CD14-positive monocyte (primary cell): ENCODE results near the gene PARD6G. TPM values are rescaled to one million over a fixed set of nuclear protein-coding genes. Genes with fewer than 3 reads are reported as not detected.

ENCODE experiments used
- DNase-seq, 3 donors: peaks; one replicate each; pipeline ENCODE4 v3.0.0-alpha.2; 2011 to 2022
- H2AFZ ChIP-seq: 2 replicates; pipeline ENCODE4 v1.6.0; 2012; ENCODE audit warnings: mild to moderate bottlenecking, low read depth, low read length, inconsistent platforms; ENCODE audit not compliant: insufficient read depth, poor library complexity, severe bottlenecking
- H3K27ac ChIP-seq, 2 donors: 1 replicate in 1 of 2; 2 replicates in 1 of 2; pipeline ENCODE4 v1.5.1; 2012 to 2013; ENCODE audit warnings: low read length in 2 of 2, control low read depth in 1 of 2, inconsistent platforms in 1 of 2, low read depth in 1 of 2, mild to moderate bottlenecking in 1 of 2
- H3K27me3 ChIP-seq, 2 donors: one replicate each; pipeline versions ENCODE4 v1.6.0 to v1.6.1; 2011 to 2013; ENCODE audit warnings: low read length in 2 of 2; ENCODE audit not compliant: control insufficient read depth in 2 of 2, insufficient read depth in 2 of 2
- H3K36me3 ChIP-seq, 2 donors: replicated peaks in 1 of 2; 1 replicate in 1 of 2; 2 replicates in 1 of 2; pipeline versions ENCODE4 v1.5.1 to v1.6.1; 2012 to 2013; ENCODE audit warnings: low read length in 2 of 2, control low read depth in 1 of 2, inconsistent platforms in 1 of 2, mild to moderate bottlenecking in 1 of 2; ENCODE audit not compliant: insufficient read depth in 2 of 2, control insufficient read depth in 1 of 2
- H3K4me1 ChIP-seq, 2 donors: 1 replicate in 1 of 2; 2 replicates in 1 of 2; pipeline versions ENCODE4 v1.5.1 to v1.6.1; 2012 to 2013; ENCODE audit warnings: low read length in 2 of 2, control low read depth in 1 of 2, inconsistent platforms in 1 of 2, mild to moderate bottlenecking in 1 of 2, moderate library complexity in 1 of 2; ENCODE audit not compliant: insufficient read depth in 2 of 2, control insufficient read depth in 1 of 2
- H3K4me2 ChIP-seq: replicated peaks from 2 replicates; pipeline ENCODE3; 2012; ENCODE audit warnings: low read length, moderate library complexity, mild to moderate bottlenecking; ENCODE audit not compliant: poor library complexity, severe bottlenecking; ENCODE audit errors: extremely low read depth
- H3K4me3 ChIP-seq, 3 experiments: fragments of 200-600 bp in 1 of 3; sonication (generic) in 1 of 3; replicated peaks in 1 of 3; 1 replicate in 2 of 3; 2 replicates in 1 of 3; pipeline ENCODE4 v1.5.1; 2011 to 2013; ENCODE audit warnings: low read length in 3 of 3, mild to moderate bottlenecking in 3 of 3, control low read depth in 2 of 3, low read depth in 2 of 3, inconsistent platforms in 1 of 3, moderate library complexity in 1 of 3
- H3K79me2 ChIP-seq: 2 replicates; pipeline ENCODE4 v1.6.0; 2012; ENCODE audit warnings: mild to moderate bottlenecking, control low read depth, inconsistent platforms, low read length, moderate library complexity; ENCODE audit not compliant: insufficient read depth
- H3K9ac ChIP-seq: 2 replicates; pipeline ENCODE4 v1.6.0; 2017; ENCODE audit warnings: low read length, mild to moderate bottlenecking; ENCODE audit not compliant: insufficient read depth, poor library complexity, severe bottlenecking
- H3K9me3 ChIP-seq, 2 donors: replicated peaks in 1 of 2; 1 replicate in 1 of 2; 2 replicates in 1 of 2; pipeline versions ENCODE4 v1.5.1 to v1.6.1; 2012 to 2013; ENCODE audit warnings: low read length in 2 of 2, control low read depth in 1 of 2; ENCODE audit not compliant: control insufficient read depth in 1 of 2, insufficient read depth in 1 of 2
- H4K20me1 ChIP-seq: 2 replicates; pipeline ENCODE4 v1.6.0; 2012; ENCODE audit warnings: mild to moderate bottlenecking, low read length, control low read depth, moderate library complexity; ENCODE audit not compliant: insufficient read depth
- H3K27ac Mint-ChIP-seq, 7 donors: one replicate each; pipeline ENCODE4 v1.8.0; 2020; ENCODE audit warnings: mild to moderate bottlenecking in 7 of 7, mixed read lengths in 7 of 7, moderate library complexity in 6 of 7, inconsistent platforms in 2 of 7
- H3K27me3 Mint-ChIP-seq, 3 donors: one replicate each; pipeline ENCODE4 v1.8.0; 2021 to 2022; ENCODE audit warnings: low read depth in 3 of 3, mild to moderate bottlenecking in 3 of 3, mixed read lengths in 3 of 3, moderate library complexity in 3 of 3, inconsistent platforms in 1 of 3
- H3K36me3 Mint-ChIP-seq, 2 donors: one replicate each; pipeline ENCODE4 v1.8.0; 2020; ENCODE audit warnings: mixed read lengths in 2 of 2, inconsistent platforms in 1 of 2, mild to moderate bottlenecking in 1 of 2
- H3K4me1 Mint-ChIP-seq: one replicate; pipeline ENCODE4 v1.8.0; 2020; ENCODE audit warnings: mild to moderate bottlenecking, mixed read lengths
- H3K4me3 Mint-ChIP-seq, 2 donors: one replicate each; pipeline ENCODE4 v1.8.0; 2020; ENCODE audit warnings: mild to moderate bottlenecking in 2 of 2, mixed read lengths in 2 of 2, moderate library complexity in 1 of 2
- H3K9me3 Mint-ChIP-seq, 7 donors: one replicate each; pipeline ENCODE4 v1.8.0; 2020 to 2022; ENCODE audit warnings: mixed read lengths in 7 of 7, mild to moderate bottlenecking in 6 of 7, moderate library complexity in 6 of 7, inconsistent platforms in 2 of 7
- CTCF ChIP-seq: fragments of 200-600 bp; IDR thresholded peaks from one replicate; pipeline ENCODE4 v1.8.0; 2022; ENCODE audit warnings: antibody characterized with exemption, mild to moderate bottlenecking
- WGBS: methylation state at CpG from one replicate; pipeline ENCODE4 v1.1.5; 2013; ENCODE audit warnings: missing lambda C conversion rate; ENCODE audit not compliant: insufficient coverage; 5-methylcytosine and 5-hydroxymethylcytosine counted together
- intact Hi-C, 2 donors: fragments of 100-400 bp; cut with micrococcal nuclease; formaldehyde crosslinking; loops; one replicate each; pipeline versions ENCODE4 v1.15.0 to v1.15.1; 2023
- polyA plus RNA-seq, 3 donors: library from polyadenylated mRNA; depleted of rRNA in 1 of 3; unstranded in 2 of 3; stranded (reverse) in 1 of 3; fragments of 300-500 nt in 2 of 3; fragments of >200 nt in 1 of 3; fragmentation: Illumina TruSeq in 2 of 3; gene quantifications; 1 replicate in 2 of 3; 2 replicates in 1 of 3; pipeline ENCODE4 v1.2.3, GENCODE V29; 2012 to 2021

Gene PARD6G
- polyA plus RNA-seq, 3 donors, result not detected

GRCh38 chr18:80190311-80190710, 57.0 kb downstream of the PARD6G start:
- Histone ChIP-seq H3K4me1 (no peaks in the 10 kb centered on the region), H3K79me2 (no peaks in the 10 kb centered on the region), H3K27me3 (no peaks in the 10 kb centered on the region), H3K36me3 (no peaks in the 10 kb centered on the region), H2AFZ (no peak overlapping the region), H3K27ac (no peak overlapping the region), H3K9me3 (peaks cover 0 to 11% of the 10 kb centered on the region in 2 donors), H3K4me2 (no peak overlapping the region), H3K9ac (no peak overlapping the region), H4K20me1 (no peaks in the 10 kb centered on the region), H3K4me3 (no peak overlapping the region)
- Mint-ChIP-seq H3K36me3 (no peaks in the 10 kb centered on the region), H3K4me3 (no peak overlapping the region), H3K4me1 (no peaks in the 10 kb centered on the region), H3K27me3 (peaks cover 2 to 8% (median 2%) of the 10 kb centered on the region in 3 donors), H3K9me3 (peaks cover 6 to 11% (median 8%) of the 10 kb centered on the region in 7 donors), H3K27ac (no peak overlapping the region)
- no peak for DNase-seq
- 89% methylated on average over 2 of the region's 5 CpGs for WGBS
- TF ChIP-seq CTCF, result no peak
- intact Hi-C loops, result no loop called here

- H3K4me1 ChIP-seq, result no peaks in the 10 kb centered on the region
- intact Hi-C loops, result no loop called here
- H3K79me2 ChIP-seq, result no peaks in the 10 kb centered on the region
- Mint-ChIP-seq H3K4me3 (no peak overlapping the region), H3K9me3 (peaks cover 6 to 11% (median 8%) of the 10 kb centered on the region in 7 donors), H3K27ac (peak overlapping the region in 1 of 7 donors; percentile 21), H3K27me3 (peaks cover 2 to 6% (median 2%) of the 10 kb centered on the region in 3 donors), H3K4me1 (no peaks in the 10 kb centered on the region), H3K36me3 (no peaks in the 10 kb centered on the region)
- H2AFZ ChIP-seq, result no peak overlapping the region
- H3K36me3 ChIP-seq, result no peaks in the 10 kb centered on the region
- H3K4me3 ChIP-seq, result no peak overlapping the region
- H3K4me2 ChIP-seq, result no peak overlapping the region
- no peaks in the 10 kb centered on the region for H4K20me1 ChIP-seq
- H3K27ac ChIP-seq, result no peak overlapping the region
- no peaks in the 10 kb centered on the region for H3K27me3 ChIP-seq
- no peak overlapping the region for H3K9ac ChIP-seq
- peaks cover 0 to 11% of the 10 kb centered on the region in 2 donors for H3K9me3 ChIP-seq
- WGBS, result 93% methylated on average over 8 of the region's 10 CpGs
- DNase-seq, result no peak
- no peak for TF ChIP-seq CTCF
Measured at GRCh38 chr18:80189531-80189865, 57.8 kb downstream of the PARD6G start.
